Measurements from ENCODE around the gene SPAG17.

Gene SPAG17

GRCh38 chr1:117985973-117986372 lies 199.1 kb downstream of the SPAG17 start:
- no peak overlapping the region for H3K4me3 ChIP-seq (ENCODE audit: low read depth, low read length)
- in situ Hi-C loops (cut with HindIII; ENCODE audit: low sequenced_read_pairs): no loop called here
- DNase-seq (ENCODE audit: low read depth): no peak
- TF ChIP-seq, protein P1, sequence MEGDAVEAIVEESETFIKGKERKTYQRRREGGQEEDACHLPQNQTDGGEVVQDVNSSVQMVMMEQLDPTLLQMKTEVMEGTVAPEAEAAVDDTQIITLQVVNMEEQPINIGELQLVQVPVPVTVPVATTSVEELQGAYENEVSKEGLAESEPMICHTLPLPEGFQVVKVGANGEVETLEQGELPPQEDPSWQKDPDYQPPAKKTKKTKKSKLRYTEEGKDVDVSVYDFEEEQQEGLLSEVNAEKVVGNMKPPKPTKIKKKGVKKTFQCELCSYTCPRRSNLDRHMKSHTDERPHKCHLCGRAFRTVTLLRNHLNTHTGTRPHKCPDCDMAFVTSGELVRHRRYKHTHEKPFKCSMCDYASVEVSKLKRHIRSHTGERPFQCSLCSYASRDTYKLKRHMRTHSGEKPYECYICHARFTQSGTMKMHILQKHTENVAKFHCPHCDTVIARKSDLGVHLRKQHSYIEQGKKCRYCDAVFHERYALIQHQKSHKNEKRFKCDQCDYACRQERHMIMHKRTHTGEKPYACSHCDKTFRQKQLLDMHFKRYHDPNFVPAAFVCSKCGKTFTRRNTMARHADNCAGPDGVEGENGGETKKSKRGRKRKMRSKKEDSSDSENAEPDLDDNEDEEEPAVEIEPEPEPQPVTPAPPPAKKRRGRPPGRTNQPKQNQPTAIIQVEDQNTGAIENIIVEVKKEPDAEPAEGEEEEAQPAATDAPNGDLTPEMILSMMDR (IDR thresholded peaks at IDR 0.05; ENCODE audit: low read depth, low read length, missing control alignments): no peak

GRCh38 chr1:117985239-117985638 lies 199.8 kb downstream of the SPAG17 start:
- no peak for DNase-seq (ENCODE audit: low read depth)
- in situ Hi-C loops (cut with HindIII; ENCODE audit: low sequenced_read_pairs): no loop called here
- TF ChIP-seq, protein P1 (IDR thresholded peaks at IDR 0.05; ENCODE audit: low read depth, low read length, missing control alignments): no peak
- no peak overlapping the region for H3K4me3 ChIP-seq (ENCODE audit: low read depth, low read length)

DNA sequence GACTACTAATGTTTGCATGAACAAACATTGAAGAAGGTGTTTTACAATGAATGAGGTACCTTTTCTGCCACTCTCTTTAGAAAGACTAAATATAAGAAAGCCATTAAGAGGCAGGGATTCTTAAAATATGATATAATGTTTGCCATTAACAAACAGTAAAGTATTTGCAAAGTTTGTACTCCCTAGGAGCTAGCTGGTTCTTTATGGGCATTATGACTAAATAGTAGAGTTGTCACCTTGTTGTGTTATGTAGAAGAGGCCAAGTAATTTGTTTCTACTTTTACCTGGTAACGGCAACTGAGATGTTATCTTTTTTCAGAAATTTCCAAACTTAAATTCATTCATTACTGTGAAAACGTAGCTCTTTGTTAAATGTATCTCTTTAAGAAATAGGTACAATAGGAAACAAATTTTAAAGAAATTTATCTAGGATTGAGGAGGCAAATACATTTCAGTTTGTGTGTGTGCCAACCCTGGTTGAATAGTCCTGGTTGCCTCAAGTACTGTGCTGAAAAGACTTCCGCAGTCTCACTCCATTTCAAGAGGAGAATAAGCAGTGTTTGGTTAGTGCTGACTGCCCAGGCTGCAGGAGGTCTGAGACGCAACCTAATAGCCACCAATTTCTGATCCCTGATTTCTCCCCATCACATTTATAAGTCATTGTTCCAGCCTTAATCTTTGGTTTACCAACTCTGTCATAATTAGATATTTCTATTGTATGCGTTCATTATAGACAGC lies 203.4 kb downstream of the SPAG17 start:
- H3K4me3 ChIP-seq (ENCODE audit: low read depth, low read length): no peak overlapping the region
- in situ Hi-C loops (cut with HindIII; ENCODE audit: low sequenced_read_pairs): no loop called here
- TF ChIP-seq, protein P1 (IDR thresholded peaks at IDR 0.05; ENCODE audit: low read depth, low read length, missing control alignments): no peak
- DNase-seq (ENCODE audit: low read depth): no peak

DNA sequence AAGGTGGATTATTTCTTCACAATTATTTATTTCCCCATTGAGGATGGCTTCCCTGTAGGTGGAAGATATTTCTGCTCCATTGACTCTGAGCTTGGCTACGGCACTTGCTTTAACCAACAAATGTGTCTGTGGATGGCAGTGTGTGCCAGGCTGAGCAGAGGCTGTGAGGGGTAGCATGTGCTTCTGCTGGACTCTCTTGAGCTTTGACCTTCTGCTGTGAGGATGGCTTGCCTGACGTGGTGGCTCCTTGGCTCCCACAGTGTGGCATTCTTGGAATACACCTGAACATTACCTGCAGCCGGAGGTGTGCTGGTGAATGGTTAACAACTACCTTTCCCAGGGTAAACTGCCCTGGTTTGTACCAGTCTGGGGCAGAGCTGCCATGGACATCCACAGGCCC lies 208.6 kb downstream of the SPAG17 start:
- in situ Hi-C loops (cut with HindIII; ENCODE audit: low sequenced_read_pairs): no loop called here
- no peak overlapping the region for H3K4me3 ChIP-seq (ENCODE audit: low read depth, low read length)
- no peak for DNase-seq (ENCODE audit: low read depth)
- TF ChIP-seq, protein P1 (IDR thresholded peaks at IDR 0.05; ENCODE audit: low read depth, low read length, missing control alignments): no peak

GRCh38 chr1:117971777-117972176 lies 213.3 kb downstream of the SPAG17 start:
- in situ Hi-C loops (cut with HindIII; ENCODE audit: low sequenced_read_pairs): no loop called here
- DNase-seq (ENCODE audit: low read depth): no peak
- TF ChIP-seq, protein P1 (IDR thresholded peaks at IDR 0.05; ENCODE audit: low read depth, low read length, missing control alignments): no peak
- no peak overlapping the region for H3K4me3 ChIP-seq (ENCODE audit: low read depth, low read length)

- in situ Hi-C loops (cut with HindIII; ENCODE audit: low sequenced_read_pairs): no loop called here
- H3K4me3 ChIP-seq (ENCODE audit: low read depth, low read length): no peak overlapping the region
- DNase-seq (ENCODE audit: low read depth): no peak
- TF ChIP-seq, protein P1 (IDR thresholded peaks at IDR 0.05; ENCODE audit: low read depth, low read length, missing control alignments): no peak
Measured at GRCh38 chr1:117970252-117970651, 214.8 kb downstream of the SPAG17 start.
